ENCODE data around the gene ARRB2. TPM values are rescaled to one million over a fixed set of nuclear protein-coding genes. Genes with fewer than 3 reads are reported as not detected.

ARRB2 gene
- polyA plus RNA-seq, 1 donor: 32.7 TPM

- DNase-seq: no peak
Observed at GRCh38 chr17:4753392-4753791, 43.0 kb downstream of the ARRB2 start.

DNA sequence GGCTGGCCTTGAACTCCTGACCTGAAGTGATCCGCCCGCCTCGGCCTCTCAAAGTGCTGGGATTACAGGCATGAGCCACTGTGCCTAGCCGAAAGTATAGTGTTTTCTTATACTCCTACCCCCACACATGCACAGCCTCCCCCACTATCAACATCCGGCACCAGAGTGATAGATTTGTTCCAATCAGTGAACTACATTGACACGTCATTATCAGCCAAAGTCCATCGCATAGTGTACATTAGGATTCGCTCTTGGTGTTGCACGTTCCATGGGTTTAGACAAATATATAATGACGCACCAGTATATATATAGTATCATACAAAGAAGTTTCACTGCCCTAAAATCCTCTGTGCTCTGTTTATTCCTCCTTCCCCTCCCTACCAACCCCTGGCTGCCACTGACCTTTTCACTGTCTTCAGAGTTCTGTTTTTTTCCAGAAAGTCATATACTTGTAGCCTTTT, 49.4 kb downstream of the ARRB2 start:
- no peak for DNase-seq

DNA sequence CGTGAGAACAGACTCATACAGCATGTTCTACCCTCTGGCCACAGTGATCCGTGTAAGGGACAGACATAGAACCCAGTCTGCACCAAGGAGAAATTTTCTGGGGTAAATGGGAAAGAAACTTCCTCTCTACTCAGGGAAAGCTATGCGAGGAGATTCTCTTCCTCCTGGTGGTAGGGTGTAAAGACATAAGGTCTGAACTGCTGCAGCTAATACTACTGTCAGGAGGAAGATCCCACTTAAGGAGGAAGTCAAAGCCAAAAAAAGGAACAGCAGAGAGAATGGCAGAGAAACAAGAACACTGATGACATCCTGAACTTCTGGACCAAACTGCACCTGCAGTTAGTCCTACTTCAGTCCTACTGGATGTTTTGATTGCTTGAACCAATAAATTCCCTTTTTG, 54.2 kb downstream of the ARRB2 start:
- DNase-seq: no peak

DNA sequence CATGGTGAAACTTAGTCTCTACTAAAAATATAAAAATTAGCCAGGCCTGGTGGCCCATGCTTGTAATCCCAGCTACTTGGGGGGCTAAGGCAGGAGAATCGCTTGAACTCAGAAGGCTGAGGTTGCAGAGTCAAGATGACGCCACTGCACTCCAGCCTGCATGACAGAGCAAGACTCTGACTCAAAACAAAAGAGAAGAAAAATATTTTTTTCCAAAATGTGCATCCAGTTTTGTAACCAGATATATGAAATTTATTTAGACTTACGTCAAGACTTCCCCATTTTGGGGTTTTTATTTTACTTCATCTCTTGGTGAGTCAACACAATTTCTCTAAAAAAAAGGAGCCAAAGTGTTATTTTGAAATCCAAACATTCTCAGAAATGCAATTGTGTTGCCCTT, 55.8 kb downstream of the ARRB2 start:
- no peak for DNase-seq

DNA sequence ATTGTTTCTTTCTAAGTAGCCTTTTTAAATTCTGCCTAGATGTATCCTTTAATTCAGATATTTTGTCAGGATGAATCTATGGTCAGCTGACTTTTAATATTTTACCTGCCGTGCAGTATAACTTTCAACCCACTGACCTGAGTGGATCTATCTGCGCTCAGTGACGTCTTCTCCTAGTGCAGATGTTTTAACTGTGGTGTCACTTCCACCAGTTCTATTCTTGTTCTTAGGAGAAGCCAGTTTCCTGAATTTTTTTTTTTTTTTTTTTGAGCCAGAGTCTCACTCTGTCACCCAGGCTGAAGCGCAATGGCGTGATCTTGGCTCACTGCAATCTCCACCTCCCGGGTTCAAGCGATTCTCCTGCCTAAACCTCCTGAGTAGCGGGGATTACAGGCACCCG, 56.3 kb downstream of the ARRB2 start:
- DNase-seq: no peak

GRCh38 chr17:4768298-4768697, 57.9 kb downstream of the ARRB2 start:
- no peak for DNase-seq

DNA sequence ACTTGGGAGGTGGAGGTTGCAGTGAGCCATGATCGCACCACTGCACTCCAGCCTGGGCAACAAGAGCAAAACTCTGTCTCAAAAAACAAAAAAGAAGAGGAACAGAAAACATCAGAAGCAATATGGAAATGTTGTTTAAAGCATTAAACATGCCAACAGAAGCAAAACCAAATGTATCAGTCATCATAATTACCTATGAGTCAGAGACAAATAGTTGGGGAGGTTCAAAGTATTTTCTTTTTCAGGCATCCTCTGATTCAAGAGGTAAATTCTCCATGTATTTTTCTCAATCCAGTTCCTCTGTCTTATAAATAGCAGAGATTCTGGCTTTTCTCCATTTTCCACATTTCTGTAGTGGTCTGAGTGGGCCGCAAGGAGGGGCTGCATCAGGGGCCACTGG, 59.2 kb downstream of the ARRB2 start:
- no peak for DNase-seq

Other genes starting within 250 kb of the ARRB2 start
- gene SPNS2, start 211.8 kb upstream of the ARRB2 start, polyA plus RNA-seq (ENCODE audit: insufficient read length): 32.3 TPM
- 38.1 TPM for gene MYBBP1A, start 155.2 kb upstream of the ARRB2 start, polyA plus RNA-seq (ENCODE audit: insufficient read length)
- 6.3 TPM for gene GGT6, start 150.1 kb upstream of the ARRB2 start, polyA plus RNA-seq (ENCODE audit: insufficient read length)
- gene SMTNL2, start 126.1 kb upstream of the ARRB2 start, polyA plus RNA-seq (ENCODE audit: insufficient read length): 57.5 TPM
- 0.25 TPM for gene ALOX15, start 69.0 kb upstream of the ARRB2 start, polyA plus RNA-seq (ENCODE audit: insufficient read length)
- 46.5 TPM for gene PELP1, start 6.5 kb upstream of the ARRB2 start, polyA plus RNA-seq (ENCODE audit: insufficient read length)
- gene MED11, start 20.8 kb downstream of the ARRB2 start, polyA plus RNA-seq (ENCODE audit: insufficient read length): 23.1 TPM
- 0.32 TPM for gene ZMYND15, start 29.2 kb downstream of the ARRB2 start, polyA plus RNA-seq (ENCODE audit: insufficient read length)
- gene CXCL16, start 29.3 kb downstream of the ARRB2 start, polyA plus RNA-seq (ENCODE audit: insufficient read length): 9.5 TPM
- 1.1 TPM for gene TM4SF5, start 61.3 kb downstream of the ARRB2 start, polyA plus RNA-seq (ENCODE audit: insufficient read length)
- gene VMO1, start 75.7 kb downstream of the ARRB2 start, polyA plus RNA-seq (ENCODE audit: insufficient read length): 0.33 TPM
- gene GLTPD2, start 78.3 kb downstream of the ARRB2 start, polyA plus RNA-seq (ENCODE audit: insufficient read length): 4.1 TPM
- gene PSMB6, start 85.5 kb downstream of the ARRB2 start, polyA plus RNA-seq (ENCODE audit: insufficient read length): 122 TPM
- gene PLD2, start 96.5 kb downstream of the ARRB2 start, polyA plus RNA-seq (ENCODE audit: insufficient read length): 44.5 TPM
- 69.7 TPM for gene MINK1, start 122.7 kb downstream of the ARRB2 start, polyA plus RNA-seq (ENCODE audit: insufficient read length)
- gene C17orf107, start 188.9 kb downstream of the ARRB2 start, polyA plus RNA-seq (ENCODE audit: insufficient read length): 0.71 TPM
- 1.2 TPM for gene CHRNE, start 192.5 kb downstream of the ARRB2 start, polyA plus RNA-seq (ENCODE audit: insufficient read length)
- gene GP1BA, start 221.6 kb downstream of the ARRB2 start, polyA plus RNA-seq (ENCODE audit: insufficient read length): 3.2 TPM
- 65.3 TPM for gene SLC25A11, start 229.4 kb downstream of the ARRB2 start, polyA plus RNA-seq (ENCODE audit: insufficient read length)
- gene RNF167, start 229.6 kb downstream of the ARRB2 start, polyA plus RNA-seq (ENCODE audit: insufficient read length): 136 TPM
- 323 TPM for gene PFN1, start 237.9 kb downstream of the ARRB2 start, polyA plus RNA-seq (ENCODE audit: insufficient read length)
- 23.4 TPM for gene ENO3, start 240.5 kb downstream of the ARRB2 start, polyA plus RNA-seq (ENCODE audit: insufficient read length)